GM12874 (cell line): ENCODE measurements around the gene CARMIL1.

Experiments
- CTCF ChIP-seq: IDR thresholded peaks from 2 replicates; pipeline ENCODE4 v1.5.1; 2011; ENCODE audit warnings: low read depth, mild to moderate bottlenecking, control low read depth, low read length, moderate library complexity; ENCODE audit not compliant: insufficient read depth

The CARMIL1 gene

GRCh38 chr6:25499615-25500235 lies 220.6 kb downstream of the CARMIL1 start:
- TF ChIP-seq CTCF: no peak

GRCh38 chr6:25503686-25504085 lies 224.5 kb downstream of the CARMIL1 start:
- TF ChIP-seq CTCF: no peak

- TF ChIP-seq CTCF: no peak
These were observed 225.5 kb downstream of the CARMIL1 start for GRCh38 chr6:25504661-25505060.

GRCh38 chr6:25506020-25506419 lies 226.8 kb downstream of the CARMIL1 start:
- TF ChIP-seq CTCF: no peak

GRCh38 chr6:25508051-25508450 lies 228.9 kb downstream of the CARMIL1 start:
- no peak for TF ChIP-seq CTCF

- TF ChIP-seq CTCF: no peak
These were observed 232.2 kb downstream of the CARMIL1 start for GRCh38 chr6:25511376-25511775.

- TF ChIP-seq CTCF: no peak
These were observed 233.4 kb downstream of the CARMIL1 start for GRCh38 chr6:25512560-25512959.

GRCh38 chr6:25519856-25520255 lies 240.7 kb downstream of the CARMIL1 start:
- TF ChIP-seq CTCF: no peak
